ENCODE data around the gene AADAC. TPM values are rescaled to one million over a fixed set of nuclear protein-coding genes. Genes with fewer than 3 reads are reported as not detected.
"Not testable (repeated sequence)": the region's sequence is repeated elsewhere in the genome, so short reads cannot be mapped to it uniquely, and the experiment has no call there.

AADAC gene
- total and polyA plus RNA-seq, 2 of the 13 experiments (the other 11 are each of a cell fraction or from before 2014, with no cell fraction given): 0.87 to 1.5 TPM

- ChIA-PET CTCF (ENCODE audit: low intra/inter-chr PET ratio, low total read pairs) (no interaction called here), POLR2A (no interaction called here)
- Histone ChIP-seq H4K20me1 (ENCODE audit: insufficient read depth, low read length) (no peaks in the 10 kb centered on the region), H2AFZ (ENCODE audit: low read length) (no peak overlapping the region), H3K4me3 (replicated peaks in 1 of 3; ENCODE audit: insufficient read depth in 1 of 3, low read depth in 2 of 3, low read length in 3 of 3) (no peak overlapping the region), H3K27ac (ENCODE audit: extremely low read length, insufficient read depth, low read length) (no peak overlapping the region), H3K9me3 (ENCODE audit: low read length) (no peaks in the 10 kb centered on the region), H3K79me2 (ENCODE audit: insufficient read depth, low read length) (no peaks in the 10 kb centered on the region), H3K4me1 (ENCODE audit: insufficient read depth, low read length) (no peaks in the 10 kb centered on the region), H3K27me3 (ENCODE audit: control insufficient read depth in 1 of 2, insufficient read depth in 2 of 2, low read length in 2 of 2) (no peaks in the 10 kb centered on the region), H3K36me3 (replicated peaks in 1 of 2; ENCODE audit: control insufficient read depth in 1 of 2, insufficient read depth in 2 of 2, low read length in 2 of 2) (no peaks in the 10 kb centered on the region), H3K4me2 (ENCODE audit: low read depth, low read length) (no peak overlapping the region), H3K9ac (ENCODE audit: insufficient read depth, low read depth, low read length) (no peak overlapping the region)
- no peak for FAIRE-seq
- ATAC-seq: no peak
- no TSS peak for BruUV-seq (replicated peaks)
- in situ Hi-C loops (cut with HindIII; ENCODE audit: extremely low pct_ligation_motif_present, low pct_unique_long_range_greater_than_20kb): no loop called here
- intact Hi-C loops (cut with micrococcal nuclease; ENCODE audit: unreplicated experiment): no loop called here
- no peak for TF ChIP-seq FLYWCH1 (CRISPR knock-in tag; IDR thresholded peaks at IDR 0.05)
- no peak for TF ChIP-seq RXRB (CRISPR knock-in tag; IDR thresholded peaks at IDR 0.05; ENCODE audit: borderline replicate concordance)
- no peak for TF ChIP-seq AKAP8 (CRISPR knock-in tag; IDR thresholded peaks at IDR 0.05)
- no peak for TF ChIP-seq ZNF766 (CRISPR knock-in tag; IDR thresholded peaks at IDR 0.05; ENCODE audit: borderline replicate concordance)
- DNase-seq (ENCODE audit: low spot score): no peak
- WGBS (ENCODE audit: low lambda C conversion rate): 0% methylated on average over 3 of the region's 3 CpGs
Observed at GRCh38 chr3:151845306-151845905, 31.5 kb downstream of the AADAC start.

GRCh38 chr3:151850065-151850464, 36.1 kb downstream of the AADAC start:
- POLR2A ChIA-PET; H3K27me3 ChIP-seq (ENCODE audit: control insufficient read depth in 1 of 2, insufficient read depth in 2 of 2, low read length in 2 of 2); H3K36me3 ChIP-seq (replicated peaks in 1 of 2; ENCODE audit: control insufficient read depth in 1 of 2, insufficient read depth in 2 of 2, low read length in 2 of 2); BruUV-seq (replicated peaks); FAIRE-seq; H3K27ac ChIP-seq (ENCODE audit: extremely low read length, insufficient read depth, low read length); DNase-seq (ENCODE audit: low spot score); H3K79me2 ChIP-seq (ENCODE audit: insufficient read depth, low read length); H4K20me1 ChIP-seq (ENCODE audit: insufficient read depth, low read length); CTCF ChIA-PET (ENCODE audit: low intra/inter-chr PET ratio, low total read pairs); H3K4me2 ChIP-seq (ENCODE audit: low read depth, low read length); ATAC-seq; H3K9ac ChIP-seq (ENCODE audit: insufficient read depth, low read depth, low read length); H3K9me3 ChIP-seq (ENCODE audit: low read length); H2AFZ ChIP-seq (ENCODE audit: low read length); intact Hi-C loops (cut with micrococcal nuclease; ENCODE audit: unreplicated experiment); in situ Hi-C loops (cut with HindIII; ENCODE audit: extremely low pct_ligation_motif_present, low pct_unique_long_range_greater_than_20kb); H3K4me1 ChIP-seq (ENCODE audit: insufficient read depth, low read length); H3K4me3 ChIP-seq (replicated peaks in 1 of 3; ENCODE audit: insufficient read depth in 1 of 3, low read depth in 2 of 3, low read length in 3 of 3): not testable (repeated sequence)
- 0% methylated on average over 2 of the region's 2 CpGs for WGBS (ENCODE audit: low lambda C conversion rate)
